Smooth muscle cell (in vitro differentiated cells): ENCODE measurements around the gene ALDOA. TPM values are rescaled to one million over a fixed set of nuclear protein-coding genes. Genes with fewer than 3 reads are reported as not detected.

Experiments used
- DNase-seq: peaks from one replicate; lab custom pipeline; 2025; ENCODE audit not compliant: unreplicated experiment; lab: John Stamatoyannopoulos, UW
- H2AFZ ChIP-seq: fragments of 200-600 bp; sonication (generic); 2 replicates; pipeline ENCODE4 v1.6.0; 2016; ENCODE audit warnings: antibody characterized with exemption, low read depth, mild to moderate bottlenecking
- H3F3A ChIP-seq: fragments of 200-600 bp; sonication (generic); 2 replicates; pipeline ENCODE4 v1.6.0; 2017; ENCODE audit warnings: antibody characterized with exemption, low read depth
- H3K27ac ChIP-seq: fragments of 200-600 bp; sonication (generic); 2 replicates; pipeline ENCODE4 v1.5.1; 2016; ENCODE audit warnings: low read depth, mild to moderate bottlenecking
- H3K27me3 ChIP-seq: fragments of 200-600 bp; sonication (generic); 2 replicates; pipeline ENCODE4 v1.6.1; 2016; ENCODE audit warnings: low read depth, mild to moderate bottlenecking
- H3K36me3 ChIP-seq: fragments of 200-600 bp; sonication (generic); 2 replicates; pipeline ENCODE4 v1.5.1; 2016; ENCODE audit warnings: low read depth
- H3K4me1 ChIP-seq: fragments of 200-600 bp; sonication (generic); 2 replicates; pipeline ENCODE4 v1.5.1; 2016; ENCODE audit warnings: low read depth
- H3K4me2 ChIP-seq: fragments of 200-600 bp; sonication (generic); 2 replicates; pipeline ENCODE4 v1.6.0; 2016; ENCODE audit warnings: mild to moderate bottlenecking
- H3K4me3 ChIP-seq: fragments of 200-600 bp; sonication (generic); 2 replicates; pipeline ENCODE4 v1.5.1; 2016; ENCODE audit warnings: mild to moderate bottlenecking
- H3K79me2 ChIP-seq: fragments of 200-600 bp; sonication (generic); 2 replicates; pipeline ENCODE4 v1.6.0; 2016; ENCODE audit warnings: low read depth, mild to moderate bottlenecking
- H3K9ac ChIP-seq: fragments of 200-600 bp; sonication (generic); 2 replicates; pipeline ENCODE4 v1.6.0; 2016; ENCODE audit warnings: low read depth
- H3K9me3 ChIP-seq: fragments of 200-600 bp; sonication (generic); replicated peaks from 2 replicates; pipeline ENCODE4 v1.5.1; 2016; ENCODE audit warnings: low read depth
- H4K20me1 ChIP-seq: fragments of 200-600 bp; sonication (generic); 2 replicates; pipeline ENCODE4 v1.6.0; 2016; ENCODE audit warnings: low read depth
- WGBS: methylation state at CpG from one replicate; pipeline ENCODE4 v1.1.7; 2016; ENCODE audit warnings: low lambda C conversion rate; 5-methylcytosine and 5-hydroxymethylcytosine counted together
- polyA plus RNA-seq: library from polyadenylated mRNA; unstranded; fragments of >200 nt; fragmentation: Nextera tagmentation; extraction: Ambion mirVana; gene quantifications from 2 replicates; pipeline ENCODE4 v1.2.1, GENCODE V29; 2016
- total RNA-seq: library from RNA; depleted of rRNA; stranded (reverse); fragments of >200 nt; gene quantifications from 2 replicates; pipeline ENCODE4 v1.2.3, GENCODE V29; 2014
- TF ChIP-seq, protein P1 (sequence below): fragments of 200-600 bp; sonication (generic); IDR thresholded peaks from 2 replicates; pipeline ENCODE4 v1.5.1; 2017; ENCODE audit warnings: borderline replicate concordance, mild to moderate bottlenecking, antibody characterized with exemption; ENCODE audit not compliant: insufficient read depth, poor library complexity, severe bottlenecking

Gene ALDOA
- total and polyA plus RNA-seq, 2 experiments from 2014 or later: 1,146 to 2,856 TPM

DNA sequence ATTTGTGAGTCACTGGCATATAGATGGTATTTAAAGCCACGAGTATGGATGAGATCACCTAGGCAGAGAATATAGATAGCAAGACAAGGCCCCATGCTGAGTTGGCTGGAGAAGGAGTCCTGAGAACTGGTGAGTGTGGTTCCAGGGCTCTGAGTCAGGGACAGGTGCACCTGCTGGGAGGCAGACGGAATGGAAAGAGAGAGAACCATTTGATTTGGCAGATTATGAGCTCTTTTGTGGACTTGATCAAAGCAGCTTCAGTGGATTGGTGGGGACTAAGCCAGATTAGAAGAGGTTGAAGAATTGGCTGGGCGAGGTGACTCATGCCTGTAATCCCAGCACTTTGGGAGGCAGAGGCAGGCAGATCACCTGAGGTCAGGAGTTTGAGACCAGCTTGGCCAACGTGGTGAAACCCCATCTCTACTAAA lies 46.8 kb upstream of the ALDOA start:
- TF ChIP-seq, protein P1, sequence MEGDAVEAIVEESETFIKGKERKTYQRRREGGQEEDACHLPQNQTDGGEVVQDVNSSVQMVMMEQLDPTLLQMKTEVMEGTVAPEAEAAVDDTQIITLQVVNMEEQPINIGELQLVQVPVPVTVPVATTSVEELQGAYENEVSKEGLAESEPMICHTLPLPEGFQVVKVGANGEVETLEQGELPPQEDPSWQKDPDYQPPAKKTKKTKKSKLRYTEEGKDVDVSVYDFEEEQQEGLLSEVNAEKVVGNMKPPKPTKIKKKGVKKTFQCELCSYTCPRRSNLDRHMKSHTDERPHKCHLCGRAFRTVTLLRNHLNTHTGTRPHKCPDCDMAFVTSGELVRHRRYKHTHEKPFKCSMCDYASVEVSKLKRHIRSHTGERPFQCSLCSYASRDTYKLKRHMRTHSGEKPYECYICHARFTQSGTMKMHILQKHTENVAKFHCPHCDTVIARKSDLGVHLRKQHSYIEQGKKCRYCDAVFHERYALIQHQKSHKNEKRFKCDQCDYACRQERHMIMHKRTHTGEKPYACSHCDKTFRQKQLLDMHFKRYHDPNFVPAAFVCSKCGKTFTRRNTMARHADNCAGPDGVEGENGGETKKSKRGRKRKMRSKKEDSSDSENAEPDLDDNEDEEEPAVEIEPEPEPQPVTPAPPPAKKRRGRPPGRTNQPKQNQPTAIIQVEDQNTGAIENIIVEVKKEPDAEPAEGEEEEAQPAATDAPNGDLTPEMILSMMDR: no peak
- no peak overlapping the region for H2AFZ ChIP-seq
- H3K27ac ChIP-seq: no peak overlapping the region
- no peaks in the 10 kb centered on the region for H3K9me3 ChIP-seq
- no peaks in the 10 kb centered on the region for H3F3A ChIP-seq
- H3K27me3 ChIP-seq: no peaks in the 10 kb centered on the region
- H3K4me2 ChIP-seq: no peak overlapping the region
- H3K79me2 ChIP-seq: no peaks in the 10 kb centered on the region
- no peaks in the 10 kb centered on the region for H3K4me1 ChIP-seq
- no peaks in the 10 kb centered on the region for H4K20me1 ChIP-seq
- H3K4me3 ChIP-seq: no peak overlapping the region
- no peak overlapping the region for H3K9ac ChIP-seq
- no peak for DNase-seq
- WGBS: 60% methylated on average over 4 of the region's 4 CpGs
- no peaks in the 10 kb centered on the region for H3K36me3 ChIP-seq

DNA sequence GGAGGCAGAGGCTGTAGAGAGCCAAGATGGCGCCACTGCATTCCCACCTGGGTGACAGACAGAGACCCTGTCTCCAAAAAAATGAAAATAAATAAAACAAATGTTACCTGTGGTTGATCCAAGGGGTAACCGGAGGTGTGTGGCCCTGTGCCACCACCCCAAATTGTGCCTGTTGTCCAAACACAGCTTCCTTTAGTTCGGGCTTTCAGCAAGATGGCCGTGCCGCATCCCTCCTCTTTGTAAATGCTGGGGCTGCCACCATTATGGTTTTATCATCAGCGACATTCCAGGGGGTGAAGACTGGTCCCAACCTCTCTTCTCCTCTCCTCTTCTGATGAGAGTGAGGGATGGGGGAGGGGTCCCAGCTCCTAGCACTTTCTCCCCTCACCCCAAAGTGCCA lies 42.7 kb upstream of the ALDOA start, which contains the start of gene C16orf92:
Gene C16orf92 (plus strand): TSS at position 312 of the 400 bp plus-strand sequence. CDS start 143 bp downstream, outside the sequence.
- Histone ChIP-seq H2AFZ (no peak within 1 kb of the TSS), H3K27me3 (peaks cover 8% of the 10 kb centered on the region), H3K4me2 (no peak within 1 kb of the TSS), H3K4me1 (no peaks in the 10 kb centered on the region), H3K79me2 (no peaks in the 10 kb centered on the region), H3K9ac (no peak within 1 kb of the TSS), H3K4me3 (no peak within 1 kb of the TSS), H3K9me3 (no peaks in the 10 kb centered on the region), H3K36me3 (no peaks in the 10 kb centered on the region), H3F3A (no peaks in the 10 kb centered on the region), H3K27ac (no peak within 1 kb of the TSS), H4K20me1 (no peaks in the 10 kb centered on the region)
- TF ChIP-seq, protein P1: no peak
- WGBS: 90% methylated on average over 6 of the region's 6 CpGs
- no peak for DNase-seq

DNA sequence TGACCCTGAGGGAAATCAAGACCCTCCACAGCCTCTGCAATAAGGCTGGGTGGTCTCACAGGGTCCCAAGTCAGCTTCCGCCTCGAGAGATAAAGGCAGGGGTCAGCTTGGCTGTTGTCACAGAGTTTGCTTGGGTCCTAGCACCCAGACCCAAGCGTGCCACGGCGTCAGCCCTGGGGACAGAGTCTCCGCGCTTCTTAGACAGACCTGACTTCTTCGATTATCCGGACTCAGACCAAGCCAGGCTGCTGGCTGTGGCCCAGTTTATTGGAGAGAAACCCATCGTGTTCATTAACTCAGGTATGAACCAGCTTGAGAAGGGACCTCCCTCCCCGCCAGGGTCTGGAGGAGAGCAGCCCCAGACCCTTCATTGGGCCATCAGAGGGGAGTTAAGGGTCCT lies 42.0 kb upstream of the ALDOA start:
- 91% methylated on average over 11 of the region's 11 CpGs for WGBS
- no peak overlapping the region for H3K27ac ChIP-seq
- no peak overlapping the region for H3K4me2 ChIP-seq
- no peak for DNase-seq
- no peak overlapping the region for H3K9ac ChIP-seq
- H3K4me3 ChIP-seq: no peak overlapping the region
- no peaks in the 10 kb centered on the region for H4K20me1 ChIP-seq
- H3K9me3 ChIP-seq: no peaks in the 10 kb centered on the region
- no peaks in the 10 kb centered on the region for H3K4me1 ChIP-seq
- peaks cover 9% of the 10 kb centered on the region for H3K27me3 ChIP-seq
- no peaks in the 10 kb centered on the region for H3K79me2 ChIP-seq
- TF ChIP-seq, protein P1: no peak
- no peak overlapping the region for H2AFZ ChIP-seq
- H3K36me3 ChIP-seq: no peaks in the 10 kb centered on the region
- no peaks in the 10 kb centered on the region for H3F3A ChIP-seq

DNA sequence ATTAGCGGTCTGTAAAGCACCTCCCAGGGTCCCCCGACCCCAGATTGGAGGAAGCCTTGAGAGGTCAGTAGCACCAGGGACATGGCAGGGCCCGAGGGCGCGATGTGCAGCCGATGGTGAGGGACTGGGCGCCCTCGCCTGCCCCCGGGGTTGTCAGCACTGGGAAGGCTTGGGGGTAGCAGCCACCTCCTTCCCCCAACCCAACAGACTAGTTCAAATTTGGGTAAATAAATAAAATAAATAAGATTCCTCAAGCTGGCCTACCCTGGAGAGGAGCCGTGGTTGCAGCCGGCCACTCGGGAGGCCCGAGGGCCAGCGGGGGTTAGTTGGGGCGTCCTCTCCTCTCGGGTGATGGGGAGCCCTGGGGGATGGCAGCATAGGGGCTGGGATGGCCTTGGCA lies 41.1 kb upstream of the ALDOA start:
- no peak overlapping the region for H3K4me3 ChIP-seq
- H3F3A ChIP-seq: no peaks in the 10 kb centered on the region
- no peak overlapping the region for H3K27ac ChIP-seq
- TF ChIP-seq, protein P1: no peak
- no peaks in the 10 kb centered on the region for H4K20me1 ChIP-seq
- no peaks in the 10 kb centered on the region for H3K4me1 ChIP-seq
- H3K4me2 ChIP-seq: no peak overlapping the region
- no peaks in the 10 kb centered on the region for H3K36me3 ChIP-seq
- H3K9me3 ChIP-seq: no peaks in the 10 kb centered on the region
- peaks cover 17% of the 10 kb centered on the region for H3K27me3 ChIP-seq
- no peaks in the 10 kb centered on the region for H3K79me2 ChIP-seq
- 90% methylated on average over 16 of the region's 16 CpGs for WGBS
- DNase-seq: no peak
- no peak overlapping the region for H2AFZ ChIP-seq
- no peak overlapping the region for H3K9ac ChIP-seq
